ENCODE data around the gene PARD3B. TPM values are rescaled to one million over a fixed set of nuclear protein-coding genes. Genes with fewer than 3 reads are reported as not detected.

PARD3B gene
- total and polyA plus RNA-seq, 8 donors, result 18.5 to 24.6 (median 21.1) TPM

GRCh38 chr2:204672772-204673171 is 127.5 kb downstream of the PARD3B start:
- ATAC-seq (no peak), DNase-seq (no peak)
- H3K27me3 ChIP-seq, result no peaks in the 10 kb centered on the region
- no peak overlapping the region for H3K27ac ChIP-seq
- no peaks in the 10 kb centered on the region for H3K36me3 ChIP-seq
- TF ChIP-seq, protein P1, sequence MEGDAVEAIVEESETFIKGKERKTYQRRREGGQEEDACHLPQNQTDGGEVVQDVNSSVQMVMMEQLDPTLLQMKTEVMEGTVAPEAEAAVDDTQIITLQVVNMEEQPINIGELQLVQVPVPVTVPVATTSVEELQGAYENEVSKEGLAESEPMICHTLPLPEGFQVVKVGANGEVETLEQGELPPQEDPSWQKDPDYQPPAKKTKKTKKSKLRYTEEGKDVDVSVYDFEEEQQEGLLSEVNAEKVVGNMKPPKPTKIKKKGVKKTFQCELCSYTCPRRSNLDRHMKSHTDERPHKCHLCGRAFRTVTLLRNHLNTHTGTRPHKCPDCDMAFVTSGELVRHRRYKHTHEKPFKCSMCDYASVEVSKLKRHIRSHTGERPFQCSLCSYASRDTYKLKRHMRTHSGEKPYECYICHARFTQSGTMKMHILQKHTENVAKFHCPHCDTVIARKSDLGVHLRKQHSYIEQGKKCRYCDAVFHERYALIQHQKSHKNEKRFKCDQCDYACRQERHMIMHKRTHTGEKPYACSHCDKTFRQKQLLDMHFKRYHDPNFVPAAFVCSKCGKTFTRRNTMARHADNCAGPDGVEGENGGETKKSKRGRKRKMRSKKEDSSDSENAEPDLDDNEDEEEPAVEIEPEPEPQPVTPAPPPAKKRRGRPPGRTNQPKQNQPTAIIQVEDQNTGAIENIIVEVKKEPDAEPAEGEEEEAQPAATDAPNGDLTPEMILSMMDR (IDR thresholded peaks at IDR 0.05), result no peak
- H3K4me1 ChIP-seq, result peaks cover 0 to 4% of the 10 kb centered on the region in 2 donors
- intact Hi-C loops (cut with DNase I), result no loop called here
- no peak overlapping the region for H3K4me3 ChIP-seq
- H3K9me3 ChIP-seq, result no peaks in the 10 kb centered on the region

DNA sequence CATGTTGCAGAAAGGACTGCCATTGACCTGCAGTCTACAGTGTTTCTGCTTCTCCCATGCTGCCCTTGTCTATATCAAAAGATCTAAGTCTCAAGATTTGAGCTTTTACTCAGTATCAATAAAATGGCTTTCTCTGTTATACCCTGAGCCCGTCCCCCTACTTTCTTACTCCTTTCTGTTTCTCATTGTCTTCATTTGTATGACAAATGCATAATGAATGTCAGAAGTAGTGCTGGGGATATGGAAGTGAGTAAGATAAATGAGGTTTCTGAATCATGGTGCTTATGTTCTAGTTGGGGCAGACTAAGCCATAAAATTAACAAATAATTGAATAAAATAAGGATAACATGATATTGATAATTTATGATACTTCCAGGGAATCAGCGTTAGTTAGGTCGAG is 128.6 kb downstream of the PARD3B start:
- no peak for DNase-seq
- Histone ChIP-seq H3K27ac (no peak overlapping the region), H3K9me3 (peaks cover 0 to 4% of the 10 kb centered on the region in 2 donors), H3K27me3 (no peaks in the 10 kb centered on the region), H3K36me3 (no peaks in the 10 kb centered on the region), H3K4me1 (peaks cover 0 to 4% of the 10 kb centered on the region in 2 donors), H3K4me3 (no peak overlapping the region)
- TF ChIP-seq, protein P1 (IDR thresholded peaks at IDR 0.05), result no peak
- no peak for ATAC-seq
- intact Hi-C loops (cut with DNase I), result no loop called here

- peaks cover 0 to 5% of the 10 kb centered on the region in 2 donors for H3K9me3 ChIP-seq
- H3K4me3 ChIP-seq, result no peak overlapping the region
- ATAC-seq (no peak), DNase-seq (peak in 1 of 4 donors; percentile 62)
- no peaks in the 10 kb centered on the region for H3K27me3 ChIP-seq
- H3K36me3 ChIP-seq, result no peaks in the 10 kb centered on the region
- H3K4me1 ChIP-seq, result no peaks in the 10 kb centered on the region
- H3K27ac ChIP-seq, result no peak overlapping the region
- TF ChIP-seq, protein P1 (IDR thresholded peaks at IDR 0.05), result no peak
- intact Hi-C loops (cut with DNase I), result no loop called here
Measured at GRCh38 chr2:204678031-204678430, 132.8 kb downstream of the PARD3B start.

- no peak for ATAC-seq
- TF ChIP-seq, protein P1 (IDR thresholded peaks at IDR 0.05), result no peak
- DNase-seq, result no peak
- H3K36me3 ChIP-seq, result no peaks in the 10 kb centered on the region
- H3K27me3 ChIP-seq, result no peaks in the 10 kb centered on the region
- H3K9me3 ChIP-seq, result peaks cover 0 to 5% of the 10 kb centered on the region in 2 donors
- no peak overlapping the region for H3K4me3 ChIP-seq
- H3K4me1 ChIP-seq, result no peaks in the 10 kb centered on the region
- H3K27ac ChIP-seq, result no peak overlapping the region
- intact Hi-C loops (cut with DNase I), result no loop called here
Measured at GRCh38 chr2:204680576-204680975, 135.3 kb downstream of the PARD3B start.

DNA sequence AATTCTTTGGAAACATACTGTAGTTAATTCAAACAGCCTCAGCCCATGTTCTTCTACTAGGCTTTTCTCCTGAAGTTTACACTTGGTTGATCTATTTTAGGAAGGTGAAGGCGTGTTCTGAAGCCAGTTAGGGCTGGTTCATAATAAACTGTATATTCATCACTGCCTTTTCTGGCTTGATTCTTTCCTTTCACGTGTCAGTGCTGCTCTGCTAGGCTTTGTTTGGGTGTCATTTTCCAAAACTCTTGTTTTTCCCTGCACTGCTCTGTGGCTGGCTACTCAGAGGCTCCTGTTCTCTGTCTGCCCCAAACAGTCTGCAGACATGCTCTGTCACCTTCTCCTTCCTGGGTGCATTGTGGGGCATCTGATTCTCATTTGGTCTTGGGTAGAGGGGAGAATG is 136.1 kb downstream of the PARD3B start:
- TF ChIP-seq, protein P1 (IDR thresholded peaks at IDR 0.05), result no peak
- DNase-seq, result peak in 2 of 4 donors; percentile 31 to 39
- Histone ChIP-seq H3K4me3 (no peak overlapping the region), H3K27me3 (no peaks in the 10 kb centered on the region), H3K4me1 (no peaks in the 10 kb centered on the region), H3K36me3 (no peaks in the 10 kb centered on the region), H3K27ac (no peak overlapping the region), H3K9me3 (peaks cover 0 to 5% of the 10 kb centered on the region in 2 donors)
- ATAC-seq, result peak; percentile 83
- intact Hi-C loops (cut with DNase I), result no loop called here
